IPS DF 6.9 (cell line): Measurements from ENCODE around the gene PHC2.

ENCODE experiments used
- DNase-seq: peaks from one replicate; pipeline ENCODE4 v3.0.0-alpha.2; 2013; ENCODE audit warnings: low read depth, low spot score
- H3K27ac ChIP-seq: one replicate; pipeline ENCODE4 v1.5.1; 2013; ENCODE audit warnings: low read length, control low read depth
- H3K27me3 ChIP-seq: 2 replicates; pipeline ENCODE4 v1.6.1; 2013; ENCODE audit warnings: mild to moderate bottlenecking, low read length; ENCODE audit not compliant: control insufficient read depth, insufficient read depth
- H3K36me3 ChIP-seq: 2 replicates; pipeline ENCODE4 v1.6.1; 2013; ENCODE audit warnings: low read length; ENCODE audit not compliant: control insufficient read depth, insufficient read depth
- H3K4me1 ChIP-seq: 2 replicates; pipeline ENCODE4 v1.6.1; 2013; ENCODE audit warnings: low read length; ENCODE audit not compliant: control insufficient read depth, insufficient read depth
- H3K4me3 ChIP-seq: 2 replicates; pipeline ENCODE4 v1.5.1; 2013; ENCODE audit warnings: mild to moderate bottlenecking, low read length
- H3K9me3 ChIP-seq: 2 replicates; pipeline ENCODE4 v1.6.1; 2013; ENCODE audit warnings: low read length, inconsistent platforms; ENCODE audit not compliant: control insufficient read depth, insufficient read depth
- WGBS: extraction: QIAGEN DNeasy Blood & Tissue Kit; methylation state at CpG from one replicate; pipeline ENCODE4 v1.1.7; 2013; ENCODE audit warnings: mixed read lengths, missing lambda C conversion rate; ENCODE audit not compliant: insufficient read length, insufficient coverage; 5-methylcytosine and 5-hydroxymethylcytosine counted together

Gene PHC2

DNA sequence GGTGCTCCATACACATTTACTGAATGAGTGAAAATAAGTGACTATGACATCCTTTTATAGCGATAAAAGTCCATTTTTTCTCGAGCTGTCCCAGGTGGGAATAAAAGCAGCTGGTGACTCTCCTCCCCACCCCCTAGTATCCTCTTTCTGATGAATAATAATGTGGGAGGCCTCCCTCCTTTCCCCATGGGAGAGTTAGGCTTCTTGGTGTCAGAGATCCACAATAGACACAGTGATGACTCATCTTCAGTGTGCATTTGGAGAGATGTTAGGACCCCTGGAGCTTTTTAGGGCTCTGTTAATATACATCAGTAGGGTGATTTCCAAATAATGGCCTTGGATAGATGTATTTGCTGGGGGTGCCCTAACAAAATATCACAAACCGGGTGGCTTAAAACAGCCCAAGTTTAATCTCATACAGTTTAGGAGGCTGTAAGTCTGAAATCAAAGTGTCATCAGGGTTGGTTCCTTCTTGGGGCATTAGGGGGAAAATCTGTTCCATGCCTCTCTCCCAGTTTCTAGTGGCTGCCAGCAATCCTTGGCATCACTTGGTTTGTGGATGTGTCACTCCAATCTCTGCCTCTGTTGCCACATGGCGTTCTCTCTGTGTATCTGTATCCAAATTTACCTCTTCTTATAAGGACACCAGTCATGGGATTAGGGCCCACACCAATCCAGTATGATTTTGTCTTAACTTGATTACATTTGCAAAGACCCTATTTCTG is 4.4 kb upstream of the PHC2 start:
- H3K27ac ChIP-seq: no peak overlapping the region
- no peaks in the 10 kb centered on the region for H3K27me3 ChIP-seq
- H3K4me1 ChIP-seq: no peaks in the 10 kb centered on the region
- no peaks in the 10 kb centered on the region for H3K36me3 ChIP-seq
- WGBS: no CpG with 5 or more reads among the region's 4 CpGs
- H3K4me3 ChIP-seq: no peak overlapping the region
- no peaks in the 10 kb centered on the region for H3K9me3 ChIP-seq
- DNase-seq: no peak

DNA sequence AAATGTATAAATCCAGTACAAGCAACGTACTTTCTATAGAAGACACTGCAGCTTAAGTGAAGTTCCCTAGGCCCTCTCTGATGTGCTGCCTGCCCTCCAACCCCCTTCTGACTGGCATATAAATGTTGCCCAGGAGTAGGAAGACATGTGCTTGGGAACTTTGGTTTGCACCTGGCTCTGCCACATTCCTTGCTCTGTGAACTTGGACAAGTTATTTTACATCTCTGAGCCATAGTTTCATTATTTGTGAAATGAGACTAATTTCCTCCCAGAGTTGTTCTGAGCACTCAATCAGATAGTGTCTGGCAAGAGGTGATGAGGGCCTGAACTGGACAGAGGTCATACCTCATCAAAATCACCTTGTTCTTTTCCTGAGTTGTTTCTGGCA is 3.5 kb upstream of the PHC2 start:
- no peak for DNase-seq
- Histone ChIP-seq H3K9me3 (no peaks in the 10 kb centered on the region), H3K4me3 (no peak overlapping the region), H3K36me3 (no peaks in the 10 kb centered on the region), H3K4me1 (no peaks in the 10 kb centered on the region), H3K27me3 (peaks cover 2% of the 10 kb centered on the region; the same call in 1 of the 2 replicates), H3K27ac (no peak overlapping the region)
- WGBS: no CpG with 5 or more reads among the region's 1 CpG

DNA sequence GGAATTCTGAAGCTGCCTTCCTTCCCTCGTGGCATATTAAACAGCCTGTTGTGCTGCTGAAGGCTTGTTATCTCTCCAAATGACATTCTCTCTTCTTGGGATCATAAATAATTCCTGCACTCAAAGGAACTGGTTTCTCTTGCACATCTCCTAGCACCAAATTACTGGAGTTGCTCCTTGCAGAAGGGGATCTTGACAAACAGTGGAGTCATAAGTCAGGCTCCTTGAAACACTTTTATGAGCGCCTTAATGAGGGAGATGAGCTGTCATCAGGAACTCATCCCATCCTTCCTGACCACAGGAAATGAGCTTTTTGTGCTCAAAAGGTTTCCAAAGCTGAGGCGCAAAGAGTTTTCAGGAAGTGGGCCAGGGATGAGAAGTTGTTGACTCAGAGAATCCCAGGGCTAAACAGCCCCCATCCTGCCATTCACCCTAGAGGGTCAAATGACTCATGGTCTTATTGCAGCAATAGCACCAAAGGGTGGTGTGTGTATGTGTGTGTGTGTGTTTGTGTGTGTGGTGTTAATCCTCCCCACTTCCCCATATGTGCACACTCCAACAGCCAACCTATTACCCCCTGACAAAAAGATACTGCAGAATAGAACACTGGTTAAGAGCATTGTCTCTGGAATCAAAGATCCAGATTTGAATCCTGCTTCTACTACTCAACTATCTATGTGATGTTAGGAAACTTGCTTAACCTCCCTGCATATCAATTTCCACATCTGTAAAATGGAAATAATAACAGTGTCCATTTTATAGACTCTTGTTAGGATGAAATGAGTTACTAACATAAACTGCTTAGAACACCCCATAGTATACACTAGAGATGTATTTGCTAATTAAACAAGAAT is 2.8 kb upstream of the PHC2 start:
- no peak for DNase-seq
- no peaks in the 10 kb centered on the region for H3K9me3 ChIP-seq
- peaks cover 3% of the 10 kb centered on the region; the same call in 1 of the 2 replicates for H3K4me1 ChIP-seq
- no peak overlapping the region for H3K4me3 ChIP-seq
- H3K27me3 ChIP-seq: peaks cover 2% of the 10 kb centered on the region; the same call in 1 of the 2 replicates
- WGBS: no CpG with 5 or more reads among the region's 3 CpGs
- no peaks in the 10 kb centered on the region for H3K36me3 ChIP-seq
- no peak overlapping the region for H3K27ac ChIP-seq

DNA sequence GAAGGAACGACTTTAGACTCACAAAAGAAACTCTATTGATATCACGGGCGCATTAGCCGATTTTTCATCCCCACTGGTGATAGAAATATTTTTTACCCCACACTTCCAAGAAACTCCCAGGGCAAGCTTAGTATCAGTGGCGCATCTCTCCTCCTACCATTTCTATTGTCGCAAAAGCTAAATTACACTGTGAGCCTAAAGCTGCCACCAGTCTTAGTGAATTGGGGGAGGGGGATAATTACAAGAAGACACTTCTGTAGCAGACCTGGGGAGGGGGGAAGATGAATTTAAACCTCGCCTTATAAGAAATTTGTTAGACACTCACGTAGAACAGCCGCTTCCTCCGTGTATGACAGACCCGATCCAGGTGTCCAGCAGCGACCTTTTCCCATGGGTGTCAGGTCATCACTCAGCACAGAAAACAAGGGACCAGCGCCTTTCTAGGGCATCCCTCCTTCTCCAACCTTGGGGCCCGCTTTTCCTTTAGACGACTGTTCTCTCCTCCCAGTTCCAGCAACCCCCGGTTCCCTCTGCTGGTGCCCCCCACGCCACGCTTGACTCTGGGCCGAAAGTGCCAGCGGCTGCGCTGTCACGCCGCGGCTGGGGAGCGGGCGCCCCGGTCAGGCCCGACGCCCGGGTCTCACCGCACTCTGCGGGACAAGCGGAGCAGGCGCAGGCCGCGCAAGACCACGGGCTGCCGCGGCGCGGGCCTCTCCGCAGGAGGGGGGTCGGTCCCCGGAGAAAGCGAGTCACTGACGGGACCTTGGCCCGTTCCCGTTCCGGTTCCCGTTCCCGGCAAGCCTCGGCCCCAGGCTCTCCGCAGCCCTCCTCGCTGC is 821 bp downstream of the PHC2 start:
- Histone ChIP-seq H3K36me3 (no peaks in the 10 kb centered on the region), H3K9me3 (no peaks in the 10 kb centered on the region), H3K4me3 (peak overlapping the region; percentile 69; the same call in 1 of the 2 replicates), H3K27me3 (peaks cover 2% of the 10 kb centered on the region; the same call in 1 of the 2 replicates), H3K4me1 (peaks cover 4% of the 10 kb centered on the region; the same call in 1 of the 2 replicates), H3K27ac (no peak overlapping the region)
- WGBS: no CpG with 5 or more reads among the region's 54 CpGs
- DNase-seq: no peak

DNA sequence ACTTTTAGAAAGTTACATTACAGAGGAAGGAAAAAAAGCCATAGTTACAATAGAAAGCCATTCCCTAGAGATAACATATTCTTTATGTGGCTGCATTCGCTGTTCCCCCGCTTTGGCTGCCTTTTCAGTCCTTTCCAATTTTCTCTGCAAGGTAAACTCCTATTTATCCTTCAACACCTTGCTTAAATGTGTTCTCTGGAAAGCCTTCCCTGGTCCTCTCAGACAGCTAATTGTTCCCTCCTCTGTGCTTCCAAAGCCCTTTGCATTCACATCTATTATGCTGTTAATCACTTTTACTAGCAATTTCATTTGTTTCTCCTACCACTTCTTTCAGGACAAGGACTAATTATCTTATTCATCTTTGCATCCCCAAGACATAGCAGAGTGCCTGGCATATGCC is 1.6 kb downstream of the PHC2 start:
- H3K36me3 ChIP-seq: no peaks in the 10 kb centered on the region
- peaks cover 2% of the 10 kb centered on the region; the same call in 1 of the 2 replicates for H3K27me3 ChIP-seq
- DNase-seq: no peak
- H3K9me3 ChIP-seq: no peaks in the 10 kb centered on the region
- WGBS: no CpG with 5 or more reads among the region's 2 CpGs
- H3K4me1 ChIP-seq: peaks cover 4% of the 10 kb centered on the region; the same call in 1 of the 2 replicates
- no peak overlapping the region for H3K27ac ChIP-seq
- H3K4me3 ChIP-seq: no peak overlapping the region

DNA sequence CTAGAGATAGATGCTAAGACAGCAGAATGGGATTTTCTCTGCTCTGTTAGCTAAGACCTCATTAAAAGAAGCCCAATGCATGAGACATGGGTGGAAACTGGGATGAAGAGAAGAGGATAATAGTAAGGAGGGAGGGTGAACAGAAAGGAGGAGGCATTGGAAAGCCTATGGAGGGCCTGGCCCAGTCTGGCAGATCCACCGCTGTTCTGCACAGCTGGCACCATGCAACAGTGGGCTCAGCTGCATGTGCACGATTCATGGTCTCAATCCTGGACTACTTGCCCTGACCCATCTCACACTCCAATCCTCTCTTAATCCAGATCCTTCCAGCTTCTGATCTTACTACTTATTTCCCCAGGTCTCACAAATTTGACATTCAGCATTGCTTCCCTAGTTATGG is 2.2 kb downstream of the PHC2 start:
- Histone ChIP-seq H3K27ac (no peak overlapping the region), H3K27me3 (peaks cover 2% of the 10 kb centered on the region; the same call in 1 of the 2 replicates), H3K4me3 (no peak overlapping the region), H3K36me3 (no peaks in the 10 kb centered on the region), H3K4me1 (peaks cover 4% of the 10 kb centered on the region; the same call in 1 of the 2 replicates), H3K9me3 (no peaks in the 10 kb centered on the region)
- DNase-seq: no peak
- no CpG with 5 or more reads among the region's 2 CpGs for WGBS

DNA sequence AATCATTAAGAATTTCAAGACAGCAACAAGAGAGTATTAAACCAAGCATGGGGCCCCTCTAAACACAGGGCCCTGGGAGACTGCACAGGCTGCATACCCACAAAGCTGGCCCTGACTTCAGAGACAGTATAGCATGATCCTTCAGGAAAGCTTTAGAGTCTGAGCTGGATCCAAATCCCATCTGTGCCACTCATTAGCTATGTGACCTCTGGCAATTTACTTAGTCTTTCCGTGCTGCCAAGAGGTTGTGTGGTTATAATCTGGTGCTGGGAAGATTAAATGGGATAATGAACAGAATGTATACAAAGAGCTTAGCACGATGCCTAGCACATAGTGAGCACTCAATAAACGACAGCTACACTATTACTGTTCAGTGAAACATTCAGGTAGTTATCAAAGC is 4.0 kb downstream of the PHC2 start:
- DNase-seq: no peak
- no CpG with 5 or more reads among the region's 3 CpGs for WGBS
- H3K27me3 ChIP-seq: peaks cover 2% of the 10 kb centered on the region; the same call in 1 of the 2 replicates
- H3K4me3 ChIP-seq: no peak overlapping the region
- H3K27ac ChIP-seq: no peak overlapping the region
- no peaks in the 10 kb centered on the region for H3K9me3 ChIP-seq
- H3K36me3 ChIP-seq: no peaks in the 10 kb centered on the region
- H3K4me1 ChIP-seq: peaks cover 4% of the 10 kb centered on the region; the same call in 1 of the 2 replicates

DNA sequence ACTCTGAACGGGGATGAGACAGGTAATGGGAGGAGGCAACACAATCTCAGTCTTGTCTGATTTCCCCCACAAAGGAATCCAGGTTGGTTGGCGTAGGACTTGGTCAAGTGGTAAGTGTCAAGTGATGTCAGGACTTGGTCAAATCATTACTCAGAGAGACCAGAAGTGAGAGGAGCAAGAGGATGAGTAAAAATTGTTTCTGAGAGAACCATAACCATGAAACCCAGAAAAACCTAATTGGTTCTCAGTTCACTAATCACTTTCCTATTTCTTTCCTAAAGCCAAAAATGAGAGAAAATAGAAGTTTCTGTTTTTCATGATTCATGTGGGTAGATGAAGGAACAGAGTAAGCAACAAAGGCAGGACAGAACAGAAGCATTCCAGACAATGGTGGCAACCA is 5.0 kb downstream of the PHC2 start:
- Histone ChIP-seq H3K27ac (no peak overlapping the region), H3K27me3 (peaks cover 2% of the 10 kb centered on the region; the same call in 1 of the 2 replicates), H3K4me1 (peaks cover 4% of the 10 kb centered on the region; the same call in 1 of the 2 replicates), H3K4me3 (no peak overlapping the region), H3K9me3 (no peaks in the 10 kb centered on the region), H3K36me3 (no peaks in the 10 kb centered on the region)
- no peak for DNase-seq
- WGBS: no CpG with 5 or more reads among the region's 2 CpGs

DNA sequence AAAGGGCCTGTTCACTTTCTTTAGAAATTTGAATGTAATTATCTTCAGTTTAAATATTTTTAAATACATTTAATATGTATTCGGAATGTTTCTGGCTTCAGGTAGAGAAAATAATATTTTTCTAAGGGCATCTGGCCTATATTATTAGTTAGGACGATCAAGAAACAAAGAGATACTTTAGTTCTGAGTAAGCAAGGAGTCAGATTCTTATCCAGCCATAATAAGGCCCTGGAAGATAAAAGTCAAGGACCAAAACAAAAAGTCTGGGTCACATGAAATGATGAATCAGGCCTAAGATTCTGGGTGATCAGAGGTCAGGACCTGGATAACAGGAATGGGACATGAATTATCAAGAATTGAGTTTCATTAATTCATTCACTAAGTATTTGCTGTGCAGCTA is 6.3 kb downstream of the PHC2 start:
- no peak overlapping the region for H3K4me3 ChIP-seq
- no peak overlapping the region for H3K27ac ChIP-seq
- H3K27me3 ChIP-seq: no peaks in the 10 kb centered on the region; the same call in 1 of the 2 replicates
- no peak for DNase-seq
- H3K4me1 ChIP-seq: peaks cover 4% of the 10 kb centered on the region; the same call in 1 of the 2 replicates
- no CpG with 5 or more reads among the region's 2 CpGs for WGBS
- H3K36me3 ChIP-seq: no peaks in the 10 kb centered on the region
- H3K9me3 ChIP-seq: no peaks in the 10 kb centered on the region

DNA sequence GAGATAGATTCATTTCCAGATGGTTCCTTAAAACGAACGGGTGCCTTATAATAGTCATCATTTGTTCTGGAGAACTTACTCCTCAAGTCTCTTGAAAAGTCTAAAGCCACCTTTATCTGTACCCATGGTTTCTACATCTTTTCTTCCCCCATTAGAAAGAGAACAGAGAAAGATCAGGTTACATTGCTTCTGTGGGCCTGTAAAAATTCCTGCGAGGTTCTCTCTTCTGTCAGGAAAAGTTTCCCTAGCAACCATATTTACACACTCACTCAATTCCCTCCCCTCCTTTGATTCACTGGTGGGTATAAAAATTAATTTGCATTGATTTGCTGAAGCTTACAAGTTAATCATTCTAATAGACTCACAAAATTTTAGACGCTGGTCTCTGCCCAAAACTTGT is 6.7 kb downstream of the PHC2 start:
- no peaks in the 10 kb centered on the region for H3K36me3 ChIP-seq
- H3K4me1 ChIP-seq: peaks cover 4% of the 10 kb centered on the region; the same call in 1 of the 2 replicates
- no peaks in the 10 kb centered on the region for H3K27me3 ChIP-seq
- DNase-seq: no peak
- H3K4me3 ChIP-seq: no peak overlapping the region
- WGBS: no CpG with 5 or more reads among the region's 4 CpGs
- H3K27ac ChIP-seq: no peak overlapping the region
- no peaks in the 10 kb centered on the region for H3K9me3 ChIP-seq
